Esophagus (tissue), 2 donors: ENCODE data around the gene LPCAT1. TPM values are rescaled to one million over a fixed set of nuclear protein-coding genes. Genes with fewer than 3 reads are reported as not detected.

Experiments used
- H3K27ac ChIP-seq, 2 donors: one replicate each; pipeline ENCODE4 v1.5.1; 2013; ENCODE audit warnings: low read depth in 2 of 2, mild to moderate bottlenecking in 2 of 2, inconsistent platforms in 1 of 2, low read length in 1 of 2, moderate library complexity in 1 of 2
- H3K27me3 ChIP-seq, 2 donors: one replicate each; pipeline ENCODE4 v1.6.1; 2013; ENCODE audit warnings: low read length in 2 of 2, control low read depth in 1 of 2, mild to moderate bottlenecking in 1 of 2; ENCODE audit not compliant: insufficient read depth in 2 of 2, control insufficient read depth in 1 of 2
- H3K36me3 ChIP-seq, 2 donors: one replicate each; pipeline ENCODE4 v1.6.1; 2013; ENCODE audit warnings: low read length in 1 of 2; ENCODE audit not compliant: control insufficient read depth in 2 of 2, insufficient read depth in 2 of 2
- H3K4me1 ChIP-seq, 2 donors: one replicate each; pipeline ENCODE4 v1.6.1; 2013; ENCODE audit warnings: low read length in 1 of 2; ENCODE audit not compliant: control insufficient read depth in 2 of 2, insufficient read depth in 2 of 2
- H3K4me3 ChIP-seq, 2 donors: one replicate each; pipeline ENCODE4 v1.5.1; 2013; ENCODE audit warnings: low read length in 2 of 2, mild to moderate bottlenecking in 2 of 2, low read depth in 1 of 2, moderate library complexity in 1 of 2
- H3K9me3 ChIP-seq, 2 donors: one replicate each; pipeline ENCODE4 v1.6.1; 2013; ENCODE audit warnings: mild to moderate bottlenecking in 2 of 2, low read depth in 1 of 2, low read length in 1 of 2, moderate library complexity in 1 of 2; ENCODE audit not compliant: control insufficient read depth in 2 of 2, insufficient read depth in 1 of 2
- WGBS, 2 donors: extraction: QIAGEN DNeasy Blood & Tissue Kit; methylation state at CpG; one replicate each; pipeline ENCODE4 v1.1.7; 2013; 5-methylcytosine and 5-hydroxymethylcytosine counted together
- polyA plus RNA-seq, 2 donors: library from polyadenylated mRNA; stranded (reverse); fragments of 200-250 nt; gene quantifications; one replicate each; pipeline ENCODE4 v1.2.3, GENCODE V29; 2013
- donor health status: healthy with polysubstance abuse.
- donor health status: Bipolar disorder and iron deficiency.

The LPCAT1 gene
- polyA plus RNA-seq, 2 donors: 5.0 to 6.3 TPM

- Histone ChIP-seq H3K4me3 (no peak overlapping the region), H3K36me3 (peaks cover 0 to 24% of the 10 kb centered on the region in 2 donors), H3K27ac (no peak overlapping the region), H3K9me3 (no peaks in the 10 kb centered on the region), H3K27me3 (no peaks in the 10 kb centered on the region), H3K4me1 (no peaks in the 10 kb centered on the region)
- WGBS, 2 donors: 95 to 96% methylated on average over 27 of the region's 27 CpGs
Observed at GRCh38 chr5:1471997-1472963, 51.5 kb downstream of the LPCAT1 start.

- Histone ChIP-seq H3K9me3 (no peaks in the 10 kb centered on the region), H3K27ac (no peak overlapping the region), H3K27me3 (no peaks in the 10 kb centered on the region), H3K4me3 (no peak overlapping the region), H3K4me1 (no peaks in the 10 kb centered on the region), H3K36me3 (peaks cover 0 to 21% of the 10 kb centered on the region in 2 donors)
- WGBS, 2 donors: 92% methylated on average over 8 of the region's 8 CpGs
Observed at GRCh38 chr5:1471240-1471853, 52.4 kb downstream of the LPCAT1 start.

GRCh38 chr5:1470762-1471211 is 53.0 kb downstream of the LPCAT1 start:
- no peak overlapping the region for H3K27ac ChIP-seq
- 61 to 77% methylated on average over 18 of the region's 18 CpGs for WGBS, 2 donors

GRCh38 chr5:1468629-1469527 is 54.9 kb downstream of the LPCAT1 start:
- Histone ChIP-seq H3K36me3 (peaks cover 0 to 16% of the 10 kb centered on the region in 2 donors), H3K27ac (no peak overlapping the region), H3K9me3 (peaks cover 2 to 3% of the 10 kb centered on the region in 2 donors), H3K27me3 (no peaks in the 10 kb centered on the region), H3K4me1 (no peaks in the 10 kb centered on the region), H3K4me3 (no peak overlapping the region)
- 93 to 94% methylated on average over 28 of the region's 28 CpGs for WGBS, 2 donors

More at GRCh38 chr5:1470762-1471211, 53.0 kb downstream of the LPCAT1 start:
- Histone ChIP-seq H3K27me3 (no peaks in the 10 kb centered on the region), H3K4me1 (no peaks in the 10 kb centered on the region), H3K36me3 (peaks cover 0 to 22% of the 10 kb centered on the region in 2 donors), H3K9me3 (peaks cover 0 to 2% of the 10 kb centered on the region in 2 donors), H3K4me3 (no peak overlapping the region)

- Histone ChIP-seq H3K4me1 (no peaks in the 10 kb centered on the region), H3K36me3 (peaks cover 0 to 22% of the 10 kb centered on the region in 2 donors), H3K27me3 (no peaks in the 10 kb centered on the region), H3K9me3 (peaks cover 2 to 3% of the 10 kb centered on the region in 2 donors), H3K27ac (no peak overlapping the region), H3K4me3 (no peak overlapping the region)
- 70 to 78% methylated on average over 15 of the region's 15 CpGs for WGBS, 2 donors
Observed at GRCh38 chr5:1468247-1468612, 55.5 kb downstream of the LPCAT1 start.

GRCh38 chr5:1467341-1468246 is 56.2 kb downstream of the LPCAT1 start:
- H3K4me3 ChIP-seq: no peak overlapping the region
- no peaks in the 10 kb centered on the region for H3K4me1 ChIP-seq
- peaks cover 2 to 3% of the 10 kb centered on the region in 2 donors for H3K9me3 ChIP-seq
- no peaks in the 10 kb centered on the region for H3K27me3 ChIP-seq
- 95 to 96% methylated on average over 48 to 51 of the region's 51 CpGs for WGBS, 2 donors
- H3K36me3 ChIP-seq: peaks cover 0 to 21% of the 10 kb centered on the region in 2 donors
- no peak overlapping the region for H3K27ac ChIP-seq

- no peak overlapping the region for H3K4me3 ChIP-seq
- WGBS, 2 donors: 95 to 96% methylated on average over 37 of the region's 37 CpGs
Observed at GRCh38 chr5:1466631-1467265, 57.0 kb downstream of the LPCAT1 start.

GRCh38 chr5:1465966-1466471 is 57.7 kb downstream of the LPCAT1 start:
- H3K9me3 ChIP-seq: peaks cover 2 to 3% of the 10 kb centered on the region in 2 donors
- H3K27me3 ChIP-seq: no peaks in the 10 kb centered on the region
- no peak overlapping the region for H3K27ac ChIP-seq
- no peaks in the 10 kb centered on the region for H3K4me1 ChIP-seq
- WGBS, 2 donors: 94 to 96% methylated on average over 30 of the region's 30 CpGs
- H3K36me3 ChIP-seq: peaks cover 0 to 24% of the 10 kb centered on the region in 2 donors
- no peak overlapping the region for H3K4me3 ChIP-seq

More at GRCh38 chr5:1466631-1467265, 57.0 kb downstream of the LPCAT1 start:
- no peak overlapping the region for H3K27ac ChIP-seq
- H3K36me3 ChIP-seq: peaks cover 0 to 24% of the 10 kb centered on the region in 2 donors
- H3K4me1 ChIP-seq: no peaks in the 10 kb centered on the region
- peaks cover 2 to 3% of the 10 kb centered on the region in 2 donors for H3K9me3 ChIP-seq
- H3K27me3 ChIP-seq: no peaks in the 10 kb centered on the region
